SH-SY5Y (cell line): ENCODE measurements around the gene TECR.

Experiments used
- GATA2 ChIP-seq: IDR thresholded peaks from 2 replicates; pipeline ENCODE4 v1.6.1; 2011; ENCODE audit warnings: mild to moderate bottlenecking, low read depth, low read length
- GATA3 ChIP-seq: IDR thresholded peaks from 2 replicates; pipeline ENCODE4 v1.6.1; 2011; ENCODE audit warnings: low read depth, mild to moderate bottlenecking, low read length, moderate library complexity

GRCh38 chr19:14529254-14530004, at the start of gene TECR:
- TF ChIP-seq GATA2 (no peak), GATA3 (no peak)
